HG02973 (cell line): ENCODE measurements around the gene UBE2Q1.

Source experiments
- ATAC-seq: cut with Tn5 transposase; IDR thresholded peaks from one replicate; pipeline ENCODE4 v1.9.1; 2021; ENCODE audit warnings: moderate library complexity; ENCODE audit not compliant: unreplicated experiment

UBE2Q1 gene

GRCh38 chr1:154577346-154578057 lies 19.0 kb upstream of the UBE2Q1 start:
- ATAC-seq = no peak

GRCh38 chr1:154575951-154576566 lies 17.6 kb upstream of the UBE2Q1 start:
- no peak for ATAC-seq

GRCh38 chr1:154575147-154575927 lies 16.9 kb upstream of the UBE2Q1 start:
- no peak for ATAC-seq

GRCh38 chr1:154574716-154575115 lies 16.3 kb upstream of the UBE2Q1 start:
- ATAC-seq = no peak

- no peak for ATAC-seq
Observed at GRCh38 chr1:154573168-154573510, 14.7 kb upstream of the UBE2Q1 start.

DNA sequence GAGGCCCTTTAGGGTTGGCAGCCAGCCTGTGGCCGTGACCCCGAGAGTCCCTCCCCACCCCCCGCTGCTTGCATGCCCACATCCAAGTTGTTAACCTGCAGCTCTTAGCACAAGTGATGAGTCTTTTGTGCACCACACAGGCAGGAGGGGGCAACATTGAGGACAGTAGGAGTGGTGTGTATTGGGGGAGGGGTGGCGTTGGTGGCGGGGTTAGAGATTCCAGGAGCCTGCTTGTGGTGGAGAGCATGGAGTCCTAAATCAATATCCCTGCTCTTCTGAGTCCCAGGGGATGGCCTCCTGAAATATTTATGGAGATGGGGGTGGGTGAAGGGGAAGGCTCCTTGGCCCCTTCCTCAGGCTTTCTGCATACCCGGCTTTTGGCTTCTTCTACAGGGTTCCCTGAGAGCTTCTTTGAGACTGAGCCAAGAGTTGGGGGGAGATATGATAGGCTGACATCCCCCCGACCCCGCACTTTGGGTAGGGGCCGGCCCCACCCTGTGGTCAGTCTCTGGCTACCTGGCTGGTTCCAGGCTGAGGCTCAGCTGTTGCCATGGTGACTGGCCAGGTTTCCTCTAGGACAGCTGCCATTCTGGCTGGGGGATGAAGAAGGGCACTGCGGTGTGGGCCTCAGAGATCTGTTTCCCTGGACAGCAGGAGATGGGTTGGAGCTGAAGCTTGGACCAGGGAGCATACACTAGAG lies 14.2 kb upstream of the UBE2Q1 start:
- no peak for ATAC-seq

GRCh38 chr1:154571964-154572288 lies 13.5 kb upstream of the UBE2Q1 start:
- no peak for ATAC-seq

DNA sequence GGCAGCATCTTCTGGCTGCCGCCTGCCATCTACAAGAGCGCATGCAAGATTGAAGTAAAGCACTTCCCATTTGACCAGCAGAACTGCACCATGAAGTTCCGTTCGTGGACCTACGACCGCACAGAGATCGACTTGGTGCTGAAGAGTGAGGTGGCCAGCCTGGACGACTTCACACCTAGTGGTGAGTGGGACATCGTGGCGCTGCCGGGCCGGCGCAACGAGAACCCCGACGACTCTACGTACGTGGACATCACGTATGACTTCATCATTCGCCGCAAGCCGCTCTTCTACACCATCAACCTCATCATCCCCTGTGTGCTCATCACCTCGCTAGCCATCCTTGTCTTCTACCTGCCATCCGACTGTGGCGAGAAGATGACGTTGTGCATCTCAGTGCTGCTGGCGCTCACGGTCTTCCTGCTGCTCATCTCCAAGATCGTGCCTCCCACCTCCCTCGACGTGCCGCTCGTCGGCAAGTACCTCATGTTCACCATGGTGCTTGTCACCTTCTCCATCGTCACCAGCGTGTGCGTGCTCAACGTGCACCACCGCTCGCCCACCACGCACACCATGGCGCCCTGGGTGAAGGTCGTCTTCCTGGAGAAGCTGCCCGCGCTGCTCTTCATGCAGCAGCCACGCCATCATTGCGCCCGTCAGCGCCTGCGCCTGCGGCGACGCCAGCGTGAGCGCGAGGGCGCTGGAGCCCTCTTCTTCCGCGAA lies 12.9 kb upstream of the UBE2Q1 start:
- no peak for ATAC-seq

DNA sequence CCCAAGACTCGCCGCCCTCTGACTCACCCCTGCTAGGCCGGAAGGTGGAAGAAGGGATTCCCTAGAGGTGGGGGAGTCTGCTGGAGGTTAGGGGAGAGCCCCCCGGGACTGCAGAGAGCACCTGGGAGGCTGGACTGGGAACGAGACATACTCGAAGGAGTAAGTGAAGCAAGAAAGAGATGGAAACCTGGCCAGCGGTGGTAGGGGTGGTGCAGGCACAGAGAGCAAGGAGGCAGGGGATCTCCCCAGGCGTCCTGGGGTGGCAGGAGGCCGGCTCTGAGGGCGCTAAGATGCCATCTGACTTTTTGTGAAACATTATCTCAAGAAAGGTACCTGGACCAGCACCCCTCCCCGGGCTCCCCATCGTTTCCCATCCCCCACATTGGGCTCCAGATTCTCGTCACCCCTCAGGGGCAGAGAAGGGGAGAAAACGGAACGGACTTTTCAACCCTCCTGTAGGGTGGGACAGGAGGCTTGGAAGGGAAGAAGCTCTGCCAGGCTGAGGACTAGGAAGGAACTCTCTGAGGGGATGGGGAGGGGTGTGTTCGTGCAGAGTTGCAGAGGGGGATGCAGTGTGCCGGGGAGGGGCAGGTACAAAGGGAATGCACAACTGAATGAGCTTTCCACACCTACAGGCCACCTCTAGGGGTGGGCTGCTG lies 9.8 kb upstream of the UBE2Q1 start:
- ATAC-seq = no peak

GRCh38 chr1:154567386-154568156 lies 9.1 kb upstream of the UBE2Q1 start, which contains the start of gene CHRNB2:
CHRNB2 (plus strand) TSS chr1:154567778; CDS start chr1:154568045, 267 bp downstream.
- ATAC-seq = no peak

DNA sequence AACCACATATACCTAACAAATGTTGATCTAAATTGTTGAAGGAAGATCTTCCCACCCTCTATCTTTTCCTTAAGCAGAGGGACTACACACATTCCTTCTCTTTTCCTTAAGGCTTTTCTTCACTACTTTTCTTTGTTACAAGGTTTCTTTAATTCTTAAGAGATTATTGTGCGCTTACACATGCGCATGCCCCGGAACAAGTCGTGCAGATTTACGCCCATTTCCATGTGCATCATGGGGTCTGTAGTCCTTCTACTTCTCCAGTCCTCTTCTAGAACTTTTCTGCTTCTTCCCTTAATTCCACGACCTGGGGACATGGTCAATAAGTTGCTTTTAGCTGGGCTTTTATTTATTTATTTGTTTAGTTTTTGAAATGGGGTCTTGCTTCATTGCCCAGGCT lies 7.4 kb upstream of the UBE2Q1 start:
- ATAC-seq = no peak

DNA sequence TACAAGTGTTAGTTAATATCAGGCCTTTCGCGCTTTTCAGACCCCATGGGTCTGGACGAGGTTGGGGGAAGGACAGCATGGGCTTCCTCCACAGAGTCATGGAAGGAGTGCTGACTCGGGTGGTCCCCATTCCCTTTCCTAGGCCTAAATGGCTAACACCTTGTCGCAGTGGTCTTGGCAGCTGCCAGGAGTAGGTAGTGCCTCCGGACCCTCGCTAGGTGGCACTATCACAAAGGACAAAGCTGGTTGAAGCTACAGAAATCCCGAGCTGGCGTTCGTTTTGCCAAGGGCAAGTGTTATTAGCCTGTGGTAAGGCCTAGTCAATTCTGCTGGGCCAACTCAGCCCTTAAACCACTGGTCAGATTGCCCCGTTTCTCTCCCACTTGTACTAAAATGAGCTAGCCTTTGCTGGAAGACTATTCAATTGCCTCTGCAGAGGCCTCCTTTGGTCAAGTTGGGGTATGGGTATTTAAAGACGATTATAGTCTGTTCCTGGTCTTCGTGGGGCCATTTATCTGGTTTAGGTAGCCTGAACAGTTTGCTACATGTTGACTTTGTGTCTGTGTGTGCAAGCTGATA lies 1.1 kb upstream of the UBE2Q1 start:
- peak; percentile 46 for ATAC-seq

- peak; percentile 80 for ATAC-seq
Observed at GRCh38 chr1:154558720-154559465, 431 bp upstream of the UBE2Q1 start.

DNA sequence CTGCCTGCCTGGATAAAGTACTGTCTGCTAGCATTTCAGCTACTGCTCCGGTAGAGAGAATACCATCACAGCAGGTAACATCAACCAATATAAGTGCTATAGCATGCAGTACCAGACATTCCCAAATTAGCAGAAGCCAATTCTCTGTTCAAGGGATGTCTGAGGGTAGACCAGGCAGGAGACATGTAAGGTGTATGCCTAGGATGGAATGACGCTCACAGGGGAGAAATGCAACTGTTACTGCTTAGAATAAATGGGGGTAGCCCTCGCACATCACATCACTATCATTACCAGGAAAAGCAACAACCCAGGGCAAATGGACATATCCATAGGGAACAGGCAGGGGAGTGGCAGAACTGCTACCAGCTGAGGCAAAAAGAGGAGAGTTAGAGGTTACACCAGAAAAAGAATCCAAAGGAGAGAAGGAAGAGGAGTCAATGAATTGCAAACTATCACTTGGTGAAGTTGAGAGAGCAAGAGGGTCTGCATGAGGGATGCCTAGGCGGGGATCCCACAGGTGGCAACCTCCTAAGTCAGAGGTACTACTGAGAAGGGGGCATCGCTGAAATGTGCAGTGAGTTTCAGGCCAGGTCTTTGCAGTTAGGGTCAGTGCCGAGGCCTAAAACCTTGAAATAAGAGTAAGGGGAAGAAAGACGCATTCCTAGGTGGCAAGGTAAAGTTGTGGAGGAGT lies 1.1 kb downstream of the UBE2Q1 start:
- ATAC-seq = no peak

- ATAC-seq = no peak
Observed at GRCh38 chr1:154556422-154556821, 2.0 kb downstream of the UBE2Q1 start.

DNA sequence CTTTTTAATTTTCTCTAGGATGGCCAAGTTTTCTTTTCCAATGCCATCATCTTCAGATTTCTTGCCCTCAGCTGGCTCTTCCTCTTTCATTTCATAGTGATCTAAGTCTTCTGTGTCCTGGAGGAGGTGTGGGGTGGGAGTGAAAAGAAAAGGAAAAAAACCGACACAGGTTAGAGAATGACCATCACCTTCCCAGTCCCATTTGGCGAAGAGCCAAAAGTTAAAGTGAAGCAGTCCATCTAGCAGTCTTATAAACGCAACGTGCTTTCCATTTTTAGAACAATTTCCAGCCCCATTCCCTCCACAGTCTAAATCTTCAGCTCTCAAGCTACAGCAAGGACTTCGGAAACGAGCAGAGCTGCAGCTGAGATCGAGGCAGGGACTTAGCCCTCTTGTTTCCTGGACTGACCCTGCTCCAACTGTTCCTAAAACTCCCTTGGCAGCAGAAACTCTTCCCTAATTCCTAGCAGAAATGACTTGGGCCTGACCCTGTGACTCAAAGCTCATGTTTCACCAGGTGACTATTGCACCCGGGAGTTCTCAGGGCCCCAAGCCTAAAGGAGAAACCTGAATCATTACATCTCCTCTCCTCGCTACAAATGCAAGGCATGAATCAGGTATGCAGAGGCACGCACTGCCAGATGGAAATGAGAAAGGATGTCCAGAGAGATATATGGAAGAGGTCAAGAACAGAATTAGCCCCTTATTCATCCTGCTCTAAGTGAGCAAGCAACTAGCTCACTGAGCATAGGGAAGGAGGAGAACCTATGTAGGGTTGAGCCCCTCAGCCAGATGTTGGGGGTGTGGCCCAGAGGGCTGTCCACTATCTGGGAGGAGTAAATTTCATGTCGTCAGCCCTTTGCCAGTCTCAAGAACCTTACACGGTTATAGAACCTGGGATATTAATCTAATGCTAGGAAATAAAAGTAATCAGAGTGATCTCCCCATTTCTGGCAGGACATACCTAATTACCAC lies 5.1 kb downstream of the UBE2Q1 start:
- no peak for ATAC-seq

- no peak for ATAC-seq
Observed at GRCh38 chr1:154552036-154552435, 6.4 kb downstream of the UBE2Q1 start.
